Colon (tissue), 2 donors: Measurements from ENCODE around the gene FAM149B1.

Source experiments
- FAIRE-seq: peaks from 2 replicates; lab custom pipeline; 2012; peaks lifted over from hg19 to GRCh38; lab: Jason Lieb, UNC
- donor health status: control.
- donor health status: control.

FAM149B1 gene

DNA sequence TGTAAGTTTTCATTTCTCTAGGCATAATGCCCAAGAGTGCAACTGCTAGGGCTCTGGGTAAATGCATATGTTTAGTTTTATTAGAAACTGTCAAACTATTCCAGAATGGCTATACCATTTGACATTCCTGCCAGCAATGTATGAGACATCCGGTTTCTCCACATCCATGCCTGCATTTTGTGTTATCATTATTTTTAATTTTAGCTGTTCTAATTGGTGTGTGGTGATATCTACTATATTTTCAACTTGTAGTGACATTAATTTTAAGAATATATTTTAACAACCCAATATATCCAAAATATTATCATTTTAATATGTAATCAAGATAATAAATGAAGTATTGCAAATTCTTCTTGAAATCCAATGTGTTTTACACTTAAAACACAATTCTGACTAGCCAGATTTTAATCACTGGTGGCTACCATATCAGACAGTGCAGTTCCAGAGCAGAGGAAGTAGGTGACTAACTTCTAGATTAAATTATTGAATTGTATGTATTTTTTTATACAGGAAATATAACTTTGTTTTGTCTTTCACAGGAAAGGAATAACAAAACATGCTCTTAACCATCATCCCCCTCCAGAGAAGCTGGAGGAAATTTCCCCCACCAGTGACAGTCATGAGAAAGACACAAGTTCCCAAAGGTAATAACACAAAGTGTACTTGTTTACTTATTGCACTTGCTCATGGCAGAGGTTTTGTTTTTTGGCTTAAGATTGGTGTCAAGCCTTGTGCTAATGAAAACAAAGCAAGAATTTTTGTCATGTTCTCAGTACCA lies 6.4 kb downstream of the FAM149B1 start:
- FAIRE-seq = no peak

DNA sequence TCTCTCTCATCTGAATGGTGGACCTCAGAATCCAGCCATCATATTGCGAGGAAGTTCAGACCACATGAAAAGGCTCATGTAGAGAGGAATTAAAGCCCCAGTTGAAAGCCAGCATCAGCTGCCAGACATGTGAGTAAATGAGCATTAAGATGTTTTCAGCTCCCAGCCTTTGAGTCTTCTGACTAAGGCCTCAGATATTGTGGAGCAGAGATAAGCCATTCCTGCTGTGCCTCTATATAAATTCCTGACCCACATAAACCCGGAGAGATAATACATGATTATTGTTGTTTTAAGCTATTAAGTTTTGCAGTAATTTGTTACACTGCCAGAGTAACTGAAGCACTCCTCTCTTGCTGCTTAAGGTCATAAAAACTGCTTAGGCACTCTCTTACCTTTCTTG lies 14.6 kb downstream of the FAM149B1 start:
- FAIRE-seq = no peak

DNA sequence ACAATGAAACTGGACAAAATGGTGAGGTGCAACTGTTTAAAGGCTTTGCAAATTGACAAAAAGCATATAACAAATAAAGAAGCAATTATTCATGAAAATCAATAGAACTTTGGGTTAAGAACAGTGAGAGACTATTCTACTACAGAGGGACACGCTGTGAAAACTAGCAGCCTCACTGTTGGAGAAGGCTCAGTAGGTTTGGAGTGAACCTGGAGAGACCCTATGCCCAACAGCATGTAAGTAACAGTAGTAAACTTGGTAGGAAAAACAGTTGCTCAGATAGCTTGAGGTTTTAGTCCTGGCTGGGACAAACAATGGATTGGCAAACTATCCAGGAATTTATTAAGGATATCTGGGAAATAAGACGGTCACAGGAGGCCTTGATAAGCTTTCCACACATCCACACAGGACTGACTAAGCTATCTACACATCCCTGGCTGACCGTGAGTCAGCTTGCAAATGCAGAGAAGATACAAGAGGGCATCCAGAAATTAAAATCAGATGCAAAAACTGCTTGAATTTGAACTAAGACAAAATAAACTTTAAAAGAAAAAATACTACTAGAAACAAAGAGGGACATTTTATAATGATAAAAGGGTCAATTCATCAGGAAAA lies 15.9 kb downstream of the FAM149B1 start:
- FAIRE-seq = no peak

DNA sequence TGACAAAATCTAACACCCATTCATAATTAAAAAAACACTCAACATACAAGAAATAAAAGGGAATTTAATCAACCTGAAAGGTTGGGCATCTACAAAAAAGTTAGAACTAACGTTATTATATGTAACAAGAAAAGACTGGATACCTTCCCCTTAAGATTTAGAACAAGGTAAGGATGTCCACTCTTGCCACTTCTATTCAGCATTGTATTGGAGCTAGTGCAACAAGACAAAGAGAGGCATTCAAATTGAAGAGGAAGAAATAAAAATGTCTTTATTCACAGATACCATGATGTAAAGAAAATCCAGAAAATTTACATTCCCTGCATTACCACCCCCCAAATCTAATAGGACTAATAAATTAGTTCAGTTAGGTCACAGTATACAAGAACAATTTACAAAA lies 18.3 kb downstream of the FAM149B1 start:
- no peak for FAIRE-seq

DNA sequence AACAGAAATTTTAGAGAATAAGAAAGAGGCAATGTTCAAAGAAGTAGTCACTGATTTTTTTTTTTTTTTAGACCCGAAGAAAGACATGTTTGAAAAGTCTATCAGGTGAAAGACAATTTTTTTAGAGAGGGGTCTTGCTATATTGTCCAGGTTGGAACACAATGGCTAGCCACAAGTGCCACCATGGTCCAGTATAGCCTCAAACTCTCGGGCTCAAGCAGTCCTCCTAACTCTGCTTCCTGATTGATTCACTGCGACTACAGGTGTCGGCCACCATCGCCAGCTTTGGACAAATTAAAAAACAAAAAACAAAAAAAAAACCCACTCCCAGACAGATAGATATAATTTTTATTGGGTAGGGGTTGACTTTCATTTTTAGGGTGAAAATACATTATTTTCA lies 22.3 kb downstream of the FAM149B1 start:
- FAIRE-seq = no peak

DNA sequence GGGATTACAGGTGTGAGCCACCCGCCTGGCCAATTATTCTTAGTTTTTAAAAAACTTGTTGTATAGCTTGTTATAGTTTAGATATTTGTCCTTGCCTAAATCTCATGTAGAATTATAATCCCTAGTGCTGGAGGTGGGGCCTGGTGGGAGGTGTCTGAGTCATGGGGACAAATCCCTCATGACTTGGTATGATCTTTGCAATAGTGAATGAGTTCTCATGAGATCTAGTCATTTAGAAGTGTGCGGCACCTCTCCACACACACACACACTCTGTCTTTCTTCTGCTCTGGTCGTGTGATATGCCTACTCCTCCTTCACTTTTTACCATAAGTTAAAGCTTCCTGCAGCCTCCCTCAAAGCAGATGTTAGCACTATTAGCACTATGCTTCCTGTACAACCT lies 37.2 kb downstream of the FAM149B1 start:
- FAIRE-seq = no peak

DNA sequence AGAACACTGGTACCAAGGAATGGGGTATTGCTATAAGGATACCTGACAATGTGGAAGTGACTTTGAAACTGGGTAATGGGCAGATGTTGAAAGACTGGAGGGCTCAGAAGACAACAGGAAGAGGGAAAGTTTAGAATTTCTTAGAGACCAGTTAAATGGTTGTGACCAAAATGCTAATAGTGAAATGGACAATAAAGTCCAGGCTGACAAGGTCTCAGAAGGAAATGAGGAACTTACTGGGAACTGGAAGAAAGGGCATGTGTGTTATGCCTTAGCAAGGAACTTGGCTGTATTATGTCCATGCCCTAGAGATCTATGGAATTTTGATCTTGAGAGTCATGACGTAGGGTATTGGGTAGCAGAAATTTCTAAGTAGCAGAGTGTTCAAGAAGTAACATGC lies 38.0 kb downstream of the FAM149B1 start:
- FAIRE-seq = no peak

DNA sequence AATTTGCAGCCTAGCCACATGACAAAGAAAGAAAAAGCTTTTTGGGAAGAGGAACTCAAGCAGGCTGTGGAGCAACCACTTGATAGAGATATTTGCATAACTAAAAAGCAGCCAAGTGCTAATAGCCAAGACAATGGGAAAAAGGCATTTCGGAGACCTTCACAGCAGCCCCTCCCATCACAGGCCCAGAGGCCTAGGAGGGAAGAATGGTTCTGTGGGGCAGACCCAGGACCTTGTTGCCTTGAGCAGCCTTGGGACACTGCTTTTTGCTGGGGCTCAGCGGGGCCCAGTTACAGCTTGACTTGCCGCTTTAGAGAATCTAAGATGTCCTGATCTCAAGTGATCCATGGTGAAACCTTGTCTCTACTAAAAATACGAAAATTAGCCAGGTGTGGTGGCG lies 38.5 kb downstream of the FAM149B1 start:
- no peak for FAIRE-seq

DNA sequence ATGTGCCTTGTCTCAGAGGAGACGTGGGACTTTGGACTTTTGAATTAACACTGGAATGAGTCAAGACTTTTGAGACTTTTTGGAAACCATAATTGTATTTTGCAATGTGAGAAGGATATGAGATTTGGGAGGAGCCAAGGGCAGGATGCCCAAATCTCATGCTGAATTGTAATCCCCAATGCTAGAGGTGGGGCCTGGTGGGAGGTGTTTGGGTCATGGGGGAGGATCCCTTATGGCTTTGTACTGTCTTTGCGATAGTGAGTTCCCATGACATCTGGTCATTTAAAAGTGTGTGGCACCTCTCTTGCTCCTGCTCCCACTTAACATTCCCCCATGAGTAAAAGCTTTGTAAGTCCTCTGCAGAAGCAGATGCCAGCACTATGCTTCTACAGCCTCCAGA lies 40.0 kb downstream of the FAM149B1 start:
- no peak for FAIRE-seq

DNA sequence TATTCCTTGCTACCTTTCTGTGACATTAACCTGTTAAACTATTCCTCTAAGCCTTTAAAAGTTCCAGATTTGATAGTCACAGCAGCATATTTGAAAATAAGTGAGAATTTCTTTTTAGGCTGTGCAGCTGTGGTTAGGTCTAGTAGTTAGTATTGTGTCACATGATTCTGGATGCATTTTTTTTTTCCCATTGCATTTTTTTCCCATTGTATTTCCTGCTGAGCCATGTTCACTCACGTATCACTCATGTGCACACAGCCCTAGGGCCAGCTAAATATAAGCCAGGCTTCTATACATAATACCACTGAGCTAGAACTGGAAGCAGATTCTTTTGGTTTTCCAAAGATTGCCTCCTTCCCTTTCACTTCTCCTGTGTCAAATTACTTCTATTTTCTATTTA lies 41.8 kb downstream of the FAM149B1 start:
- FAIRE-seq = no peak

DNA sequence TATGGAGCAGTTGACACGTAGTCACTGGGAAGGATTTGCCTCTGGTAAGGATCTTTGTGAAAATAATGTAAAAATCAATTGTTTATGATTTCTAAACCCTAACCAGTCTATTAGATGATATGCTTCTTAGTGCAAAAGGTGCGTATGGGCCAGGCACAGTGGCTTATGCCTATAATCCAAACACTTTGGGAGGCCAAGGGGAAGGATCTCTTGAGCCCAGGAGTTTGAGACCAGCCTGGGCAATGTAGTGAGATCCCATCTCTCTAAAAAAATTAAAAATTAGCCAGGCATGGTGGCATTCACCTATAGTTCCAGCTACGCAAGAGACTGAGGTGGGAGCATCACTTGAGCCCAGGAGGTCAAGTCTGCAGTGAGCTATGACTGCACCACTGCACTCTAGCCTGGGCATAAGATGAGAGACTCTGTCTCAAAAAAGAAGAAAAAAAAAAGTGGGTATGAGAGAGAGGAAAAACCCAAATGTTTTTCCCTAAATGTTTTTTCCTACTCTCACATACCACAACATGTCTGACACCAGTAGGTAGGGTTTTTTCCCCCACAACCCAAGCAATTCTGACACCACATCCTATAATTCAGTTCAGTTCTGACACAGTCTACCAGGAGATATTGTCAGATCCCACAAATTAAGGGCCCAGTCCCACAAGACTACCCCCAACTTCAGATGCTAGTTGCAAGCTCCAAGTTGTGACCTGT lies 42.6 kb downstream of the FAM149B1 start:
- no peak for FAIRE-seq

DNA sequence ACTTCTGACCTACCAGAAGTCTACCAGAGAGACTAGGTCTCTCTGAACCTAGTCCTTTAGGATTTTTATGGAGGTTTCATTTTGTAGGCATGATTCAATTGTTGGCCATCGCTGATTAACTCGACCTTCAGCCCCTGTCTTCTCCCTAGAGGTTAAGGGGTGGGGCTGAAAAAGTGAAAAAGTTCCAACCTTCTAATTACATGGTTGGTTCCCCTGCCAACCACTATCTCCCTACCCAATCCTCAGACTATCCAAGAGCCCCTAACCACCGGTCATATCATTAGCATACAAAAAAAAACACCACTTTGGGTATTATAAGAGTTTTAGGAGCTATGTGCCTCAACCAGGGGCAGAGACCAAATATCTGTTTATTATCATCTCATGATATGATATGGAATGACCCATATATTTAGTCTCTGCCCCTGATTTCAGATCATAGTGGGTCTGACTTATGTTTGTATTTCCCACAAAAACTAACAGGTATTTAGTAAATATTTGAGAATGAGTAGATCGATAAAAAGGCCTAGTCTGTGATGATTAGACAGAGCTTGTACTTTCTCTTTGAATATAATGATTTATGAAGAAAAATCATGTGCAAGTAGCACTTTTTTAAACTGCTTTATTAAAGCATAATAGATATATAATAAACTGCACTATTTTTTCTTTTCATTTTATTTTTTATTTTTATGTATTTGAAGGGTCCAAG lies 43.3 kb downstream of the FAM149B1 start:
- FAIRE-seq = no peak

DNA sequence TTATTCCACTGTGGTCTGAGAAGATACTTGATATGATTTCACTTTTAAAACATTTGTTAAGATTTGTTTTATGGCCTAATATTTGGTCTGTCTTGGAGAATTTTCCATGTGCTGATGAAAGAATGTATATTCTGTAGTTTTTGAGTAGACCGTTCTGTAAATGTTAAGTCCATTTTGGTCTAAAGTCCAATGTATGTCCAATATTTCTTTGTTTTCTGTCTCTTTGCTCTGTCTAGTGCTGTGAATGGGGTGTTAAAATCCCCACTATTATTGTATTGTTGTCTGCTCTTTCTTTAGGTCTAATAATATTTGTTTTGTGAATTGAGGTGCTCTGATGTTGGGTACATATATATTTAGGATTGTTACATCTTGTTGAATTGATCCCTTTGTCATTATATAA lies 47.8 kb downstream of the FAM149B1 start:
- no peak for FAIRE-seq

DNA sequence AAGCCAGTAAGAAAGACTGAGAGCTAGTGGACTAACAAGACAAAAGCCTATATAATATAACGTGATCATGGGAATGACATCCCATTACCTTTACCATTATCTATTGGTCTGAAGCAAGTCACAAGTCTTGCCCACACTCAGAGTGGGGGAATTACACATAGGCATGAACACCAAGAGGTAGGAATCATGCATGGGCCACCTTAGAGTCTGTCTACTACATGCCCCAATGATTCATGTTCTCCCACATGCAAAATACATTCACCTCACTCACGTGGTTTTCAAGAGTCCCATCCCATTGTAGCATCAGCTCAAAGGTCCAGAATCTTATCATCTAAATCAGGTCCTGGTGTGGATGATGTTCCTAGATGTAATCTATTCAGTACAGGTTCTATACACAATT lies 49.7 kb downstream of the FAM149B1 start:
- FAIRE-seq = no peak

DNA sequence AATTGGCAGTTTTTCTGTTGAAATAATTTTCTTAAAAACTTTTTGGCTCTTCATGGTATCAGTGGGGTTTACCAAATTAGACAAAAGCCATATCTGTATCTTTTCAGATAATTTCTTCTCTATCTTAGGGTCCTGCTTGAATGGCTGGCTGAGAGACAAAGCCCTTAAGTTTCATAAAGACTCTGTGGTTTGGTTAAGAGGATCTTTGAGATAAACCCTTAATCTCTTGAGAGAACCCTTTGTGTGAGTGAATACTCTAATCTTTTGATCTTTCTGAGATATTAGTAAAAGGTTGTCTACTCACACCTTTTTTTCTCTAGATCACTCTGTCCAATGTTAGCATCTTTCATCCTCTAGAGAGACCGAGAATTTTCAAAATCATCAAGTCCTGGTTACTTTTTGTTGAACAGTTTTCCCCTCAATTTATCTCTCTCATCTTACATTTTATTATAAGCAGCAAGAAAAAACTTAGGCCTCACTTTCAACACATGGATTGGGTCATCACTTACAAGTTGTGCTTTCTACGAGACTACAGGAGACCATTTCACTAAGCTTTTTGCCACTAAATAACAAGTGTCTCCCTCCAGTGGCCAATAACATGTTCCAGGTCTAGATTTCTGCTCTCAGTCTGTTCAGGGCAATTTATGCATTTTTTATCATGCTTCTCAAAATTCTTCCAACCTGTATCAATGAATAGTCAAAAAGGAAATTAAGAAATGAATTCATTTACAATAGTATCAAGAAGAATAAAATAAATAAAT lies 50.7 kb downstream of the FAM149B1 start:
- FAIRE-seq = no peak

DNA sequence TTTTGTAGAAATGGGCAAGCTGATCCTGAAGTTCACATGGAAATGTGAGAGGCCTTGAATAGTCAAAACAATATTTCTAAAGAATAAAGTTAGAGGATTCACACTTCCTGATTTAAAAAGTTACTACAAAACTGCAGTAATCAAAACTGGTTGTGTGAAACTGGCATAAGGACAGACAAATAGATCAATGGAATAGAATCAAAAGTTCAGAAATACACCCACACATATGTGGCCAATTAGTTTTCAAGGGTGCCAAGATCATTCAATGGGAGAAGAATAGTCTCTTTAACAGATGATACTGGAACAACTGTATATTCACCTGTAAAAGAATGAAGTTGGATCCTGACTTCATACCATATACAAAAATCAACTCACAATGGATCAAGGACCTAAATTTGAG lies 51.5 kb downstream of the FAM149B1 start:
- FAIRE-seq = no peak

DNA sequence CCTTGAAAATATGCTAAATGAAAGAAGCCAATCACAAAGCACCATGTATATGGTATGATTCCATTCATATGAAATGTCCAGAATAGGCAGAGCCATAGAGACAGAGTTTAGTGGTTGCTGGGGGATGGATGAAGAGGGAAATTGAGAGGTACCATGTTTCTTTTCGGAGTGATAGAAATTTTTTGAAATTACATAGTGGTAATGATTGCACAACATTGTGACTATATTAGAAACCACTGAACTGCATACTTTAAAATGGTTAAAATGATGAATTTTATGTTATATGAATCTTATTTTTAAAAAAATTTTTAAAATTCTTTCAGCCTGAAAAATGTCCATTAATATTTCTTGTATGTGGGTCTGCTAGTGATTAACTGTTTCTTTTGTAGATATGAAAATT lies 53.1 kb downstream of the FAM149B1 start:
- FAIRE-seq = no peak

DNA sequence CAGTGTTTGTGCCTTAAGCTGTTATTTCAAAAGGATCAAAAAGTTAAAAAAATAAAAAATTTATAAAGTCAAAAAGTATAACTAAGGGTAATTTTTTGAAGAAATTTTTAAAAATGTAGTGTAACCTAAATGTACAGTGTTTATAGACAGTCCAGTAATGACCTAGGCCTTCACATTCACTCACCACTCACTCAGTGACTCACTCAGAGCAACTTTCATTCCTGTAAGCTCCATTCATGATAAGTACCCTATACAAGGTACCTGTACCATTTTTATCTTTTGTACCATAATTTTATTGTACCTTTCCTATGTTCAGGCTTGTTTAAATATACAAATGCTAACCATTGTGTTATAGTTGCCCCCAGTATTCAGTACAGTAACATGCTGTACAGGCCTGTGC lies 57.6 kb downstream of the FAM149B1 start:
- FAIRE-seq = no peak

DNA sequence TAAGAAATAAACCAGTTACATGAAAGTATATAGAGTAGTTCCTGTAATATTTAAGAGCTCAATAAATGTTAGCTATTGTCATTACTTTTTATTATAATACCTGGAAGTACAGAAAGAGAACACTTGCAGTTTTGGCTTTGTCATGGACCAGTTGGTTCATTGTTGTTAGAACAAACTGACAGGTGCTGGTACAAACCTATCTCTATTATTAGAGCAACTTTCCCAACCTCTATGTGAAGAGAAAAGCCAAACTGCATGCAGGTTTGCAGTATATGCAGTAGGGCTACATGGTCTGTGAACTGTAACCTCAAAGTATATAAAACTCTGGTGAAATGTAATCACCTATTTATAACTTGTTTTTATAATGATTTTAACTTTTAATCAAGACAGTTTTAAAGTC lies 58.7 kb downstream of the FAM149B1 start:
- FAIRE-seq = no peak

DNA sequence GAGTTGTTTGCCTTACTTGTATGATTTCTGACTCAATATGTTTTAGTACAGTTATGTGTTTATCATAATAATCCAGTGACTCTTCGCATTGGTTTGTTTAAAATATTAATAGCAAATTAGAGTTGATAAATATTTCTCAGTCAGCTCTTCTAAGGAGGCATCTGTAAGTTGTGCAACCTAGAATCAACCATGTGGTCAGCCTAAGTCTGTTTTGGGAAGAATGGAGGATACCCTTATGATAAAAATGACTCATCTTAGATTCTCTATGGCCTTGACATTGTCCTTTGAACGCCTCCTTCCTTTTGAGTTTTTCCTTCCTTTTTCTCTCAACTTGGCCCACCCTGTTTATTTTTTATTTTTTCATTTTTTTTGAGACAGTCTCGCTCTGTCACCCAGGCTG lies 60.3 kb downstream of the FAM149B1 start:
- no peak for FAIRE-seq

DNA sequence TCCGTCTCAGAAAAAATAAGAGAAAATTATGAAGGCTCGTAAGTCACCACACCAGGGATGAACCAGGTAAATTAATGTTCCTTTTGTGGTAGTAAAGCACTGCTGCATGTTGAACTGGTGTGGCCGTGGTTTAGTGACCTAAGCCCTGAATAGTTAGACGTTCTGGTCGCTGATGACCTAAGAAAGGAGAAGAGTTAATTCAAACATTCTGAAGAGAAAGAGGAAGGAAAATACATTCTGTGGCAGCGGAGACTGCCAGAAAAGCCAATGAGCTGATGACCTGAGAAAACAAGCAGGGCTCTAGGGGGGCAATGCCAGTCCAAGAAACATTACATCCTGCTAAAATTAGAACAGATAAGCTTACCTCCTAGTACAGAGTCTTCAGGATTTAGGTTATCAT lies 61.6 kb downstream of the FAM149B1 start:
- no peak for FAIRE-seq

DNA sequence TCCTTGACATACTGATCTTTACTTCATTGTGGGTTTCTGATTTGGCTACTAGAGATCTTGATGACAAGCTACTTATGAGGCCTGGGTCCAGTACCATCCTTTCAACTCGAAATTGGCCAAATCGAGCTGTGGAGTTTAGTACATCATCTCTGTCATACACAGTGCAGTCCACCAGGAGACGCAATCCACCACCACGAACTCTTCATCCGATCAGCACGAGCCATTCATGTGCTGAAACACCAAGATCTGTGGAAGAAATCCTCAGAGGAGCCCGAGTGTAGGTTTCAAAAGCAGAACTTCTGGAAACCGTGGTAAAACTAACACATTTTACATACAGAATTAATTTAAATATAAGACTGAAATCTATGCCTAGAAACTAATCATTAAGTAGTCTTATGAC lies 65.0 kb downstream of the FAM149B1 start:
- FAIRE-seq = no peak
